Measurements from ENCODE around the gene PTAFR.

The PTAFR gene

GRCh38 chr1:28126783-28127490 is 49.6 kb downstream of the PTAFR start:
- no peaks in the 10 kb centered on the region for H3K79me2 ChIP-seq (ENCODE audit: low read length)
- H3K36me3 ChIP-seq (replicated peaks; ENCODE audit: insufficient read depth, low read length) = no peaks in the 10 kb centered on the region
- H3K9ac ChIP-seq (ENCODE audit: low read length) = no peak overlapping the region
- no peak overlapping the region for H2AFZ ChIP-seq (ENCODE audit: low read length)
- H3K4me3 ChIP-seq (ENCODE audit: low read length) = no peak overlapping the region
- TF ChIP-seq EZH2phosphoT487 (IDR thresholded peaks at IDR 0.05; ENCODE audit: low read length) (no peak), EZH2 (optimal IDR thresholded peaks at IDR 0.05; ENCODE audit: low read depth, low read length) (no peak), CTCF (IDR thresholded peaks at IDR 0.05; ENCODE audit: low read length) (no peak)
- no peak overlapping the region for H3K4me2 ChIP-seq (ENCODE audit: low read depth, low read length)
- H3K9me2 ChIP-seq (replicated peaks; ENCODE audit: insufficient read depth, low read length) = no peaks in the 10 kb centered on the region
- no peaks in the 10 kb centered on the region for H3K27me3 ChIP-seq (replicated peaks; ENCODE audit: insufficient read depth, low read length)
- H3F3A ChIP-seq (ENCODE audit: insufficient read depth, low read length) = no peaks in the 10 kb centered on the region
- no peaks in the 10 kb centered on the region for H4K20me1 ChIP-seq (ENCODE audit: insufficient read depth, low read length)
- no peaks in the 10 kb centered on the region for H3K9me3 ChIP-seq (replicated peaks; ENCODE audit: insufficient read depth, low read length)
- no peak for DNase-seq
- H3K27ac ChIP-seq (ENCODE audit: low read length) = no peak overlapping the region
- peaks cover under 1% of the 10 kb centered on the region for H3K4me1 ChIP-seq (ENCODE audit: low read length)

DNA sequence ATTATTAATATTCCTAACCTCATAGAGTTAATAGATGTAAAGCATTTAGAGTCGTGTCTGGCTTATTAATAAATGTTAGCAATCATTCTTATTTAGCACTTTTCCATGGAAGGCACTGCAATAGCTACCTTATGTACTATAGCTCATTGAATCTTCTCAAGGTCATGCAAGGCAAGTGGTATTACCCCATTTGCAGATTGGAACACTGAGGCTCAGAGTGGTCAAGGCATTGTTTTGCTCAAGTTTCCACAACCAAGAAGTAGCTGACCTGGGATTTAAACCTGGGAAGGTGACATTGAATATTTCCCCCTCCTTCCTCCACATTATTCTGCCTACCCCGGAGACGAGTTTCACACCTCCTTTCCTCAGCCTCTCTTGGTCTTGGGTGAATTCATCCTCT is 50.3 kb downstream of the PTAFR start:
- H3K4me3 ChIP-seq (ENCODE audit: low read length) = no peak overlapping the region
- DNase-seq = no peak
- no peaks in the 10 kb centered on the region for H4K20me1 ChIP-seq (ENCODE audit: insufficient read depth, low read length)
- H3K27me3 ChIP-seq (replicated peaks; ENCODE audit: insufficient read depth, low read length) = no peaks in the 10 kb centered on the region
- H3K27ac ChIP-seq (ENCODE audit: low read length) = no peak overlapping the region
- H3K36me3 ChIP-seq (replicated peaks; ENCODE audit: insufficient read depth, low read length) = no peaks in the 10 kb centered on the region
- H3K4me1 ChIP-seq (ENCODE audit: low read length) = no peaks in the 10 kb centered on the region
- H3F3A ChIP-seq (ENCODE audit: insufficient read depth, low read length) = no peaks in the 10 kb centered on the region
- H3K9me2 ChIP-seq (replicated peaks; ENCODE audit: insufficient read depth, low read length) = no peaks in the 10 kb centered on the region
- H3K79me2 ChIP-seq (ENCODE audit: low read length) = no peaks in the 10 kb centered on the region
- TF ChIP-seq EZH2phosphoT487 (IDR thresholded peaks at IDR 0.05; ENCODE audit: low read length) = no peak
- TF ChIP-seq CTCF (IDR thresholded peaks at IDR 0.05; ENCODE audit: low read length) = no peak
- no peak for TF ChIP-seq EZH2 (optimal IDR thresholded peaks at IDR 0.05; ENCODE audit: low read depth, low read length)
- no peak overlapping the region for H3K9ac ChIP-seq (ENCODE audit: low read length)
- no peak overlapping the region for H3K4me2 ChIP-seq (ENCODE audit: low read depth, low read length)
- no peak overlapping the region for H2AFZ ChIP-seq (ENCODE audit: low read length)
- H3K9me3 ChIP-seq (replicated peaks; ENCODE audit: insufficient read depth, low read length) = no peaks in the 10 kb centered on the region

- H4K20me1 ChIP-seq (ENCODE audit: insufficient read depth, low read length) = no peaks in the 10 kb centered on the region
- H3K79me2 ChIP-seq (ENCODE audit: low read length) = no peaks in the 10 kb centered on the region
- no peaks in the 10 kb centered on the region for H3K9me3 ChIP-seq (replicated peaks; ENCODE audit: insufficient read depth, low read length)
- H3K27me3 ChIP-seq (replicated peaks; ENCODE audit: insufficient read depth, low read length) = no peaks in the 10 kb centered on the region
- H3K4me3 ChIP-seq (ENCODE audit: low read length) = no peak overlapping the region
- no peak for DNase-seq
- no peak overlapping the region for H3K27ac ChIP-seq (ENCODE audit: low read length)
- H3K9me2 ChIP-seq (replicated peaks; ENCODE audit: insufficient read depth, low read length) = no peaks in the 10 kb centered on the region
- no peak overlapping the region for H3K4me2 ChIP-seq (ENCODE audit: low read depth, low read length)
- H3K4me1 ChIP-seq (ENCODE audit: low read length) = no peaks in the 10 kb centered on the region
- no peaks in the 10 kb centered on the region for H3F3A ChIP-seq (ENCODE audit: insufficient read depth, low read length)
- no peaks in the 10 kb centered on the region for H3K36me3 ChIP-seq (replicated peaks; ENCODE audit: insufficient read depth, low read length)
- no peak overlapping the region for H2AFZ ChIP-seq (ENCODE audit: low read length)
- no peak overlapping the region for H3K9ac ChIP-seq (ENCODE audit: low read length)
- no peak for TF ChIP-seq EZH2phosphoT487 (IDR thresholded peaks at IDR 0.05; ENCODE audit: low read length)
- no peak for TF ChIP-seq CTCF (IDR thresholded peaks at IDR 0.05; ENCODE audit: low read length)
- TF ChIP-seq EZH2 (optimal IDR thresholded peaks at IDR 0.05; ENCODE audit: low read depth, low read length) = no peak
These were observed 53.0 kb downstream of the PTAFR start for GRCh38 chr1:28123461-28123961.
